ENCODE results near the gene LMTK2.

DNA sequence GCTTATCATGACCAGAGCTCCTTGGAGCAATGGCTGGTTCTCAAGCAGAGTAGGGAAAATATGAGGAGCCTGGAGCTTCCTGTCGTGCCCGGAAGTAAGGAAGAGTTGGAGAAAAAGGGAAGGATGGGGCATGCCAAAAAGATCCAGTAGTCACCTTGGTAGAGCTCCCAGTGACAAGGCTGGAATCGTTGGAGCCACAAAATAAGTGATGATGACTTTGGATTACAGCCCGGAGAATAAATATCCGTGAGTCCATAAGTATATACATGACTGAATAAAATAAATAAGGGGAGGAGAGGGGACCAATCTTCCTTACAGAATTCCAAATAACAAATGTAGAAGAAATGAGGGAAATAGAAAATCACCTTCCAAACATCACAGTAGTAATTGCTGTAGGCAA is 29.3 kb downstream of the LMTK2 start:
- TF ChIP-seq, protein P1, sequence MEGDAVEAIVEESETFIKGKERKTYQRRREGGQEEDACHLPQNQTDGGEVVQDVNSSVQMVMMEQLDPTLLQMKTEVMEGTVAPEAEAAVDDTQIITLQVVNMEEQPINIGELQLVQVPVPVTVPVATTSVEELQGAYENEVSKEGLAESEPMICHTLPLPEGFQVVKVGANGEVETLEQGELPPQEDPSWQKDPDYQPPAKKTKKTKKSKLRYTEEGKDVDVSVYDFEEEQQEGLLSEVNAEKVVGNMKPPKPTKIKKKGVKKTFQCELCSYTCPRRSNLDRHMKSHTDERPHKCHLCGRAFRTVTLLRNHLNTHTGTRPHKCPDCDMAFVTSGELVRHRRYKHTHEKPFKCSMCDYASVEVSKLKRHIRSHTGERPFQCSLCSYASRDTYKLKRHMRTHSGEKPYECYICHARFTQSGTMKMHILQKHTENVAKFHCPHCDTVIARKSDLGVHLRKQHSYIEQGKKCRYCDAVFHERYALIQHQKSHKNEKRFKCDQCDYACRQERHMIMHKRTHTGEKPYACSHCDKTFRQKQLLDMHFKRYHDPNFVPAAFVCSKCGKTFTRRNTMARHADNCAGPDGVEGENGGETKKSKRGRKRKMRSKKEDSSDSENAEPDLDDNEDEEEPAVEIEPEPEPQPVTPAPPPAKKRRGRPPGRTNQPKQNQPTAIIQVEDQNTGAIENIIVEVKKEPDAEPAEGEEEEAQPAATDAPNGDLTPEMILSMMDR (conservative IDR thresholded peaks at IDR 0.05; ENCODE audit: low read length), result no peak
- no peak for TF ChIP-seq EZH2phosphoT487 (IDR thresholded peaks at IDR 0.05; ENCODE audit: borderline replicate concordance, low read depth, low read length)

Data from OCI-LY7 (cell line).